ENCODE data around the gene GRIN1. TPM values are rescaled to one million over a fixed set of nuclear protein-coding genes. Genes with fewer than 3 reads are reported as not detected.

The GRIN1 gene
- total and polyA plus RNA-seq, 2 of the 13 experiments (the other 11 are each of a cell fraction or from before 2014, with no cell fraction given), result 0.13 TPM; not detected in 1

- TF ChIP-seq ZBTB4 (CRISPR knock-in tag; IDR thresholded peaks at IDR 0.05; ENCODE audit: borderline replicate concordance), result no peak
- peak; percentile 27; the same call in 1 of the 2 replicates for TF ChIP-seq KLF11 (CRISPR knock-in tag; IDR thresholded peaks at IDR 0.05)
- no peak for TF ChIP-seq ZNF792 (CRISPR knock-in tag; IDR thresholded peaks at IDR 0.05)
- no peak for TF ChIP-seq ZNF724P (CRISPR knock-in tag; IDR thresholded peaks at IDR 0.05; ENCODE audit: borderline replicate concordance)
- TF ChIP-seq TCF7 (IDR thresholded peaks at IDR 0.05; ENCODE audit: low read depth), result no peak
- TF ChIP-seq ZNF513 (CRISPR knock-in tag; conservative IDR thresholded peaks at IDR 0.05), result no peak
- TF ChIP-seq ZNF275 (CRISPR knock-in tag; IDR thresholded peaks at IDR 0.05; ENCODE audit: borderline replicate concordance), result no peak
- TF ChIP-seq IRF9 (CRISPR knock-in tag; IDR thresholded peaks at IDR 0.05; ENCODE audit: borderline replicate concordance), result no peak
- TF ChIP-seq ZBTB3 (CRISPR knock-in tag; IDR thresholded peaks at IDR 0.05; ENCODE audit: borderline replicate concordance, low read depth), result 0 out of 2 replicates have a peak, but pooled peaks have one; percentile 38
- TF ChIP-seq KDM3A (CRISPR knock-in tag; IDR thresholded peaks at IDR 0.05; ENCODE audit: low read depth), result no peak
- no peak for TF ChIP-seq HHEX (CRISPR knock-in tag; IDR thresholded peaks at IDR 0.05)
- TF ChIP-seq ZNF639 (CRISPR knock-in tag; conservative IDR thresholded peaks at IDR 0.05), result no peak
- TF ChIP-seq ZBTB7A (CRISPR knock-in tag; IDR thresholded peaks at IDR 0.05), result no peak
- no peak for TF ChIP-seq IKZF5 (CRISPR knock-in tag; IDR thresholded peaks at IDR 0.05)
- no peak for TF ChIP-seq ZNF615 (CRISPR knock-in tag; IDR thresholded peaks at IDR 0.05; ENCODE audit: borderline replicate concordance)
- no peak for TF ChIP-seq ZNF281 (CRISPR knock-in tag; IDR thresholded peaks at IDR 0.05; ENCODE audit: borderline replicate concordance)
These were observed 79.3 kb downstream of the GRIN1 start (continued) for GRCh38 chr9:137218212-137218753.

All from HepG2 (cell line).